K562 (cell line): ENCODE measurements around the gene ZNF618. TPM values are rescaled to one million over a fixed set of nuclear protein-coding genes. Genes with fewer than 3 reads are reported as not detected.

ENCODE experiments used
- ATAC-seq: fragments of 200-7000 bp; cut with Tn5 transposase; 3 replicates; pipeline ENCODE4 v1.9.1; 2020; ENCODE audit warnings: moderate library complexity
- BruUV-seq: library from RNA; stranded (reverse); fragments of 400-500 nt; replicated peaks from 2 replicates; lab custom pipeline; 2021; lab: Mats Ljungman, UMichigan
- CTCF ChIA-PET: fragments of 300-600 bp; formaldehyde crosslinking; extraction: SDS; loops from one replicate; lab custom pipeline; 2021; ENCODE audit warnings: low intra/inter-chr PET ratio; lab: Yijun Ruan, JAX
- POLR2A ChIA-PET: fragments of 300-600, 350-650 bp; sonication (Branson Sonifier 250); formaldehyde crosslinking; extraction: SDS; loops from one replicate; lab custom pipeline; 2021; ENCODE audit warnings: antibody characterized with exemption, inconsistent platforms; lab: Yijun Ruan, JAX
- DNase-seq, 4 experiments: peaks; one replicate each; pipeline versions ENCODE4 v3.0.0 to v3.0.0-alpha.2; 2011 to 2018; ENCODE audit warnings: low spot score in 3 of 4, mixed read lengths in 3 of 4; ENCODE audit errors: extremely low read depth in 1 of 4
- FAIRE-seq: peaks from 2 replicates; lab custom pipeline; 2011; peaks lifted over from hg19 to GRCh38; lab: Jason Lieb, UNC
- H2AFZ ChIP-seq: 2 replicates; pipeline ENCODE4 v1.6.0; 2011; ENCODE audit warnings: low read depth, low read length, control low read depth, inconsistent platforms
- H3K27ac ChIP-seq: fragments of 200-600 bp; 3 replicates; pipeline ENCODE4 v1.8.0; 2011; ENCODE audit warnings: low read depth, mild to moderate bottlenecking, control low read depth, inconsistent platforms, low read length, moderate library complexity, mixed read lengths; ENCODE audit errors: extremely low read depth
- H3K27me3 ChIP-seq, 2 experiments: fragments of 300-600 bp in 1 of 2; 2 replicates in 1 of 2; 3 replicates in 1 of 2; pipeline versions ENCODE4 v1.6.0 to v1.8.0; 2011; ENCODE audit warnings: inconsistent platforms in 2 of 2, low read length in 2 of 2, mild to moderate bottlenecking in 1 of 2, mixed read lengths in 1 of 2, moderate library complexity in 1 of 2; ENCODE audit not compliant: control insufficient read depth in 2 of 2, insufficient read depth in 2 of 2
- H3K36me3 ChIP-seq: fragments of 300-600 bp; 3 replicates; pipeline ENCODE4 v1.8.0; 2011; ENCODE audit warnings: mild to moderate bottlenecking, low read length, inconsistent platforms; ENCODE audit not compliant: control insufficient read depth, insufficient read depth
- H3K4me1 ChIP-seq, 2 experiments: fragments of 200-600 bp in 1 of 2; replicated peaks in 1 of 2; 2 replicates in 1 of 2; 3 replicates in 1 of 2; pipeline versions ENCODE4 v1.5.1 to v1.8.0; 2011; ENCODE audit warnings: inconsistent platforms in 2 of 2, low read length in 2 of 2, mild to moderate bottlenecking in 1 of 2, mixed read lengths in 1 of 2, moderate library complexity in 1 of 2; ENCODE audit not compliant: control insufficient read depth in 2 of 2, insufficient read depth in 2 of 2
- H3K4me2 ChIP-seq: 2 replicates; pipeline ENCODE4 v1.6.1; 2011; ENCODE audit warnings: low read length, control low read depth, inconsistent platforms, mixed read lengths; ENCODE audit not compliant: insufficient read depth
- H3K4me3 ChIP-seq: fragments of 200-600 bp; sonication (generic), shearing (Covaris generic); 2 replicates; pipeline ENCODE4 v1.5.1; 2016; ENCODE audit warnings: control low read depth, inconsistent platforms
- H3K79me2 ChIP-seq: fragments of 200-600 bp; 3 replicates; pipeline ENCODE4 v1.8.0; 2011; ENCODE audit warnings: low read length, inconsistent platforms; ENCODE audit not compliant: control insufficient read depth, insufficient read depth
- H3K9ac ChIP-seq, 2 experiments: 2 replicates each; pipeline versions ENCODE4 v1.6.0 to v1.6.1; 2011; ENCODE audit warnings: low read depth in 2 of 2, low read length in 2 of 2, control low read depth in 1 of 2, inconsistent platforms in 1 of 2, mild to moderate bottlenecking in 1 of 2, mixed read lengths in 1 of 2; ENCODE audit not compliant: insufficient read depth in 1 of 2
- H3K9me1 ChIP-seq: one replicate; pipeline ENCODE4 v1.6.0; 2011; ENCODE audit warnings: inconsistent platforms, mild to moderate bottlenecking, low read length, moderate library complexity; ENCODE audit not compliant: control insufficient read depth, insufficient read depth
- H3K9me3 ChIP-seq: replicated peaks from 2 replicates; pipeline ENCODE4 v1.5.1; 2011; ENCODE audit warnings: low read depth, low read length, inconsistent platforms; ENCODE audit not compliant: control insufficient read depth, insufficient read depth
- H4K20me1 ChIP-seq: replicated peaks from 2 replicates; pipeline ENCODE4 v1.6.1; 2011; ENCODE audit warnings: low read length, inconsistent platforms, mixed read lengths; ENCODE audit not compliant: control insufficient read depth, insufficient read depth
- CTCF ChIP-seq, 3 experiments: IDR thresholded peaks in 2 of 3; conservative IDR thresholded peaks in 1 of 3; 2 replicates each; pipeline ENCODE4 v1.5.1; 2011 to 2012; ENCODE audit warnings: low read length in 3 of 3, mild to moderate bottlenecking in 3 of 3, control low read depth in 2 of 3, improper control_type of control experiment in 1 of 3, inconsistent platforms in 1 of 3, low read depth in 1 of 3, mixed read lengths in 1 of 3, moderate library complexity in 1 of 3; ENCODE audit not compliant: insufficient read depth in 2 of 3
- ZKSCAN8 ChIP-seq: fragments of 200-800 bp; sonication (Bioruptor generic); IDR thresholded peaks from 2 replicates; pipeline ENCODE4 v1.6.1; 2016; ENCODE audit warnings: missing genetic modification characterization, missing compliant biosample characterization
- WGBS: fragments of 100-300 bp; shearing (Covaris generic); methylation state at CpG from one replicate; pipeline ENCODE4 v1.1.6; 2016; ENCODE audit warnings: low coverage, mixed read lengths; ENCODE audit not compliant: insufficient coverage; ENCODE audit errors: missing lambda C conversion rate; 5-methylcytosine and 5-hydroxymethylcytosine counted together
- in situ Hi-C: fragments of 300-500 bp; cut with MboI; formaldehyde crosslinking; loops from 4 replicates; pipeline ENCODE4 v1.15.0; 2018; ENCODE audit warnings: inconsistent platforms, mixed read lengths
- intact Hi-C: fragments of 100-400 bp; cut with micrococcal nuclease; formaldehyde crosslinking; loops from 2 replicates; pipeline ENCODE4 v1.14.2; 2022
- polyA plus RNA-seq, 8 experiments: library from polyadenylated mRNA; depleted of rRNA in 4 of 8; stranded (reverse) in 5 of 8; unstranded in 3 of 8; fragments of >200 nt; fragmentation: Nextera tagmentation in 2 of 8; fragmentation: Illumina TruSeq in 1 of 8; extraction: Ambion mirVana in 2 of 8; extraction: Trizol in 1 of 8; gene quantifications; 2 replicates each; pipeline versions ENCODE4 v1.2.1 to v1.2.3, GENCODE V29; 2011 to 2014; ENCODE audit warnings: inconsistent platforms in 1 of 8, missing spikeins in 1 of 8
- total RNA-seq, 7 experiments: library from RNA; depleted of rRNA in 6 of 7; stranded (reverse); fragments of >200 nt in 6 of 7; fragmentation: Illumina TruSeq in 2 of 7; extraction: Trizol in 2 of 7; gene quantifications; 2 replicates each; pipeline versions ENCODE4 v1.2.1 to v1.2.3, GENCODE V29; 2011 to 2021; ENCODE audit warnings: low replicate concordance in 1 of 7

Gene ZNF618
- total and polyA plus RNA-seq, 9 of the 15 experiments (the other 6 are each of a cell fraction or from before 2014, with no cell fraction given) = 0.08 to 13.7 (median 3.4) TPM

GRCh38 chr9:113934167-113934828 lies 58.2 kb downstream of the ZNF618 start:
- BruUV-seq = no TSS peak
- Histone ChIP-seq H3K27me3 (peaks cover 0 to 4% of the 10 kb centered on the region in 2 experiments; a peak in 1 of 5 replicates), H2AFZ (no peak overlapping the region), H4K20me1 (peaks cover 11% of the 10 kb centered on the region), H3K27ac (no peak overlapping the region), H3K9me3 (no peaks in the 10 kb centered on the region), H3K36me3 (no peaks in the 10 kb centered on the region), H3K9ac (no peak overlapping the region; a peak in 1 of 4 replicates), H3K4me1 (peaks cover 0 to 8% of the 10 kb centered on the region in 2 experiments; a peak in 3 of 5 replicates), H3K79me2 (peaks cover 6% of the 10 kb centered on the region; the same call in 2 of the 3 replicates), H3K4me2 (no peak overlapping the region), H3K9me1 (no peaks in the 10 kb centered on the region), H3K4me3 (no peak overlapping the region)
- no peak for TF ChIP-seq ZKSCAN8
- TF ChIP-seq CTCF (IDR thresholded peaks at IDR 0.05 in 2 of 3, conservative IDR thresholded peaks at IDR 0.05 in 1 of 3; ENCODE audit: insufficient read depth in 2 of 3, low read depth in 1 of 3, low read length in 3 of 3) = peak in 2 of 3 experiments; percentile 17 to 19; a peak in 1 of 6 replicates
- DNase-seq = no peak
- ATAC-seq = peak; percentile 36; the same call in 1 of the 3 replicates
- in situ Hi-C loops = no loop called here
- intact Hi-C loops = no loop called here
- ChIA-PET CTCF (no interaction called here), POLR2A (no interaction called here)
- no peak for FAIRE-seq
- WGBS = 37% methylated on average over 14 of the region's 14 CpGs
